ENCODE measurements around the gene USP10.

The USP10 gene

GRCh38 chr16:84763164-84763563, 63.4 kb downstream of the USP10 start:
- no peaks in the 10 kb centered on the region for H3K27me3 ChIP-seq (ENCODE audit: control insufficient read depth, insufficient read depth, low read length)
- DNase-seq (ENCODE audit: low read depth, low spot score), result no peak
- H3K27ac ChIP-seq (ENCODE audit: low read length), result no peak overlapping the region
- H3K4me1 ChIP-seq (ENCODE audit: control insufficient read depth, insufficient read depth, low read length), result no peaks in the 10 kb centered on the region
- WGBS (ENCODE audit: insufficient coverage, insufficient read length), result no CpG with 5 or more reads among the region's 8 CpGs
- no peaks in the 10 kb centered on the region for H3K9me3 ChIP-seq (ENCODE audit: control insufficient read depth, insufficient read depth, low read length)
- H3K4me3 ChIP-seq (ENCODE audit: low read length), result no peak overlapping the region
- peaks cover 23% of the 10 kb centered on the region for H3K36me3 ChIP-seq (ENCODE audit: control insufficient read depth, insufficient read depth, low read length)

- H3K27me3 ChIP-seq (ENCODE audit: control insufficient read depth, insufficient read depth, low read length), result no peaks in the 10 kb centered on the region
- no CpG with 5 or more reads among the region's 17 CpGs for WGBS (ENCODE audit: insufficient coverage, insufficient read length)
- no peak for DNase-seq (ENCODE audit: low read depth, low spot score)
- H3K36me3 ChIP-seq (ENCODE audit: control insufficient read depth, insufficient read depth, low read length), result peaks cover 25% of the 10 kb centered on the region
- no peak overlapping the region for H3K27ac ChIP-seq (ENCODE audit: low read length)
- H3K9me3 ChIP-seq (ENCODE audit: control insufficient read depth, insufficient read depth, low read length), result no peaks in the 10 kb centered on the region
- no peaks in the 10 kb centered on the region for H3K4me1 ChIP-seq (ENCODE audit: control insufficient read depth, insufficient read depth, low read length)
- H3K4me3 ChIP-seq (ENCODE audit: low read length), result no peak overlapping the region
These were observed 63.8 kb downstream of the USP10 start for GRCh38 chr16:84763629-84764028.

- Histone ChIP-seq H3K36me3 (ENCODE audit: control insufficient read depth, insufficient read depth, low read length) (peaks cover 31% of the 10 kb centered on the region), H3K27me3 (ENCODE audit: control insufficient read depth, insufficient read depth, low read length) (no peaks in the 10 kb centered on the region), H3K9me3 (ENCODE audit: control insufficient read depth, insufficient read depth, low read length) (no peaks in the 10 kb centered on the region), H3K4me3 (ENCODE audit: low read length) (no peak overlapping the region), H3K27ac (ENCODE audit: low read length) (no peak overlapping the region), H3K4me1 (ENCODE audit: control insufficient read depth, insufficient read depth, low read length) (no peaks in the 10 kb centered on the region)
- WGBS (ENCODE audit: insufficient coverage, insufficient read length), result no CpG with 5 or more reads among the region's 2 CpGs
- DNase-seq (ENCODE audit: low read depth, low spot score), result no peak
These were observed 65.2 kb downstream of the USP10 start for GRCh38 chr16:84764970-84765369.

- Histone ChIP-seq H3K36me3 (ENCODE audit: control insufficient read depth, insufficient read depth, low read length) (peaks cover 32% of the 10 kb centered on the region), H3K4me1 (ENCODE audit: control insufficient read depth, insufficient read depth, low read length) (no peaks in the 10 kb centered on the region), H3K27me3 (ENCODE audit: control insufficient read depth, insufficient read depth, low read length) (no peaks in the 10 kb centered on the region), H3K4me3 (ENCODE audit: low read length) (no peak overlapping the region), H3K27ac (ENCODE audit: low read length) (no peak overlapping the region), H3K9me3 (ENCODE audit: control insufficient read depth, insufficient read depth, low read length) (no peaks in the 10 kb centered on the region)
- no peak for DNase-seq (ENCODE audit: low read depth, low spot score)
- WGBS (ENCODE audit: insufficient coverage, insufficient read length), result no CpG with 5 or more reads among the region's 17 CpGs
These were observed 66.1 kb downstream of the USP10 start for GRCh38 chr16:84765616-84766580.

GRCh38 chr16:84766978-84767773, 67.4 kb downstream of the USP10 start:
- Histone ChIP-seq H3K27ac (ENCODE audit: low read length) (no peak overlapping the region), H3K27me3 (ENCODE audit: control insufficient read depth, insufficient read depth, low read length) (no peaks in the 10 kb centered on the region; the same call in 1 of the 2 replicates), H3K9me3 (ENCODE audit: control insufficient read depth, insufficient read depth, low read length) (no peaks in the 10 kb centered on the region), H3K4me1 (ENCODE audit: control insufficient read depth, insufficient read depth, low read length) (no peaks in the 10 kb centered on the region), H3K4me3 (ENCODE audit: low read length) (no peak overlapping the region), H3K36me3 (ENCODE audit: control insufficient read depth, insufficient read depth, low read length) (peaks cover 27% of the 10 kb centered on the region)
- no peak for DNase-seq (ENCODE audit: low read depth, low spot score)
- 100% methylated on average over 1 of the region's 11 CpGs for WGBS (ENCODE audit: insufficient coverage, insufficient read length)

- no peak overlapping the region for H3K4me3 ChIP-seq (ENCODE audit: low read length)
- no CpG with 5 or more reads among the region's 4 CpGs for WGBS (ENCODE audit: insufficient coverage, insufficient read length)
- H3K4me1 ChIP-seq (ENCODE audit: control insufficient read depth, insufficient read depth, low read length), result no peaks in the 10 kb centered on the region
- no peak overlapping the region for H3K27ac ChIP-seq (ENCODE audit: low read length)
- H3K9me3 ChIP-seq (ENCODE audit: control insufficient read depth, insufficient read depth, low read length), result no peaks in the 10 kb centered on the region
- no peak for DNase-seq (ENCODE audit: low read depth, low spot score)
- H3K27me3 ChIP-seq (ENCODE audit: control insufficient read depth, insufficient read depth, low read length), result no peaks in the 10 kb centered on the region; the same call in 1 of the 2 replicates
- H3K36me3 ChIP-seq (ENCODE audit: control insufficient read depth, insufficient read depth, low read length), result peaks cover 30% of the 10 kb centered on the region
These were observed 68.4 kb downstream of the USP10 start for GRCh38 chr16:84768061-84768807.

GRCh38 chr16:84768808-84769197, 69.0 kb downstream of the USP10 start:
- Histone ChIP-seq H3K9me3 (ENCODE audit: control insufficient read depth, insufficient read depth, low read length) (no peaks in the 10 kb centered on the region), H3K27me3 (ENCODE audit: control insufficient read depth, insufficient read depth, low read length) (no peaks in the 10 kb centered on the region; the same call in 1 of the 2 replicates), H3K36me3 (ENCODE audit: control insufficient read depth, insufficient read depth, low read length) (peaks cover 28% of the 10 kb centered on the region), H3K4me3 (ENCODE audit: low read length) (no peak overlapping the region), H3K4me1 (ENCODE audit: control insufficient read depth, insufficient read depth, low read length) (no peaks in the 10 kb centered on the region), H3K27ac (ENCODE audit: low read length) (no peak overlapping the region)
- no peak for DNase-seq (ENCODE audit: low read depth, low spot score)
- WGBS (ENCODE audit: insufficient coverage, insufficient read length), result no CpG with 5 or more reads among the region's 4 CpGs

- no peaks in the 10 kb centered on the region; the same call in 1 of the 2 replicates for H3K27me3 ChIP-seq (ENCODE audit: control insufficient read depth, insufficient read depth, low read length)
- WGBS (ENCODE audit: insufficient coverage, insufficient read length), result 100% methylated on average over 2 of the region's 3 CpGs
- H3K4me1 ChIP-seq (ENCODE audit: control insufficient read depth, insufficient read depth, low read length), result no peaks in the 10 kb centered on the region
- H3K9me3 ChIP-seq (ENCODE audit: control insufficient read depth, insufficient read depth, low read length), result no peaks in the 10 kb centered on the region
- no peak for DNase-seq (ENCODE audit: low read depth, low spot score)
- no peak overlapping the region for H3K27ac ChIP-seq (ENCODE audit: low read length)
- peaks cover 30% of the 10 kb centered on the region for H3K36me3 ChIP-seq (ENCODE audit: control insufficient read depth, insufficient read depth, low read length)
- no peak overlapping the region for H3K4me3 ChIP-seq (ENCODE audit: low read length)
These were observed 69.6 kb downstream of the USP10 start for GRCh38 chr16:84769416-84769815.

- DNase-seq (ENCODE audit: low read depth, low spot score), result no peak
These were observed 73.5 kb downstream of the USP10 start for GRCh38 chr16:84773312-84773711.

GRCh38 chr16:84774810-84775209, 75.0 kb downstream of the USP10 start:
- no peak overlapping the region for H3K27ac ChIP-seq (ENCODE audit: low read length)
- no CpG with 5 or more reads among the region's 4 CpGs for WGBS (ENCODE audit: insufficient coverage, insufficient read length)
- DNase-seq (ENCODE audit: low read depth, low spot score), result no peak
- H3K27me3 ChIP-seq (ENCODE audit: control insufficient read depth, insufficient read depth, low read length), result no peaks in the 10 kb centered on the region; the same call in 1 of the 2 replicates
- H3K9me3 ChIP-seq (ENCODE audit: control insufficient read depth, insufficient read depth, low read length), result no peaks in the 10 kb centered on the region
- peaks cover 37% of the 10 kb centered on the region for H3K36me3 ChIP-seq (ENCODE audit: control insufficient read depth, insufficient read depth, low read length)
- no peak overlapping the region for H3K4me3 ChIP-seq (ENCODE audit: low read length)
- no peaks in the 10 kb centered on the region; the same call in 1 of the 2 replicates for H3K4me1 ChIP-seq (ENCODE audit: control insufficient read depth, insufficient read depth, low read length)

More at GRCh38 chr16:84773312-84773711, 73.5 kb downstream of the USP10 start:
- H3K27me3 ChIP-seq (ENCODE audit: control insufficient read depth, insufficient read depth, low read length), result no peaks in the 10 kb centered on the region; the same call in 1 of the 2 replicates
- no peak overlapping the region for H3K27ac ChIP-seq (ENCODE audit: low read length)
- H3K4me3 ChIP-seq (ENCODE audit: low read length), result no peak overlapping the region
- H3K36me3 ChIP-seq (ENCODE audit: control insufficient read depth, insufficient read depth, low read length), result peaks cover 37% of the 10 kb centered on the region
- no CpG with 5 or more reads among the region's 10 CpGs for WGBS (ENCODE audit: insufficient coverage, insufficient read length)
- no peaks in the 10 kb centered on the region; the same call in 1 of the 2 replicates for H3K4me1 ChIP-seq (ENCODE audit: control insufficient read depth, insufficient read depth, low read length)
- no peaks in the 10 kb centered on the region for H3K9me3 ChIP-seq (ENCODE audit: control insufficient read depth, insufficient read depth, low read length)
